Adrenal gland (tissue), 12 donors: ENCODE data around the gene SIRT5. TPM values are rescaled to one million over a fixed set of nuclear protein-coding genes. Genes with fewer than 3 reads are reported as not detected.
A peak's percentile ranks its signal among the peaks of the same experiment; 100 is the strongest.

Source experiments
- DNase-seq, 7 donors: peaks; one replicate each; pipeline ENCODE4 v3.0.0-alpha.2; 2019 to 2020
- H3K27ac ChIP-seq, 5 donors: fragments of 200-600 bp; sonication (generic) in 4 of 5; 1 replicate in 3 of 5; 2 replicates in 2 of 5; pipeline versions ENCODE4 v1.5.1 to v1.8.0; 2016 to 2020; ENCODE audit warnings: mild to moderate bottlenecking in 1 of 5
- H3K27me3 ChIP-seq: fragments of 200-600 bp; 2 replicates; pipeline ENCODE4 v1.8.0; 2021
- H3K36me3 ChIP-seq, 2 donors: fragments of 200-600 bp; replicated peaks in 1 of 2; 1 replicate in 1 of 2; 2 replicates in 1 of 2; pipeline versions ENCODE4 v1.5.1 to v1.8.0; 2018 to 2022
- H3K4me1 ChIP-seq, 2 donors: fragments of 200-600 bp; replicated peaks in 1 of 2; 1 replicate in 1 of 2; 2 replicates in 1 of 2; pipeline versions ENCODE4 v1.5.1 to v1.8.0; 2018 to 2021
- H3K4me3 ChIP-seq, 4 donors: fragments of 200-600 bp; sonication (generic) in 3 of 4; one replicate each; pipeline ENCODE4 v1.5.1; 2016 to 2018
- H3K9me3 ChIP-seq, 3 donors: fragments of 200-600 bp; sonication (generic) in 1 of 3; replicated peaks in 1 of 3; 1 replicate in 2 of 3; 2 replicates in 1 of 3; pipeline versions ENCODE4 v1.5.1 to v1.8.0; 2016 to 2021
- CTCF ChIP-seq, 6 experiments: fragments of 450-650 bp in 4 of 6; fragments of 200-600 bp in 2 of 6; sonication (generic) in 1 of 6; IDR thresholded peaks; 1 replicate in 5 of 6; 2 replicates in 1 of 6; pipeline versions ENCODE4 v1.5.1 to v1.8.0; 2016 to 2021; ENCODE audit warnings: antibody characterized with exemption in 6 of 6, mild to moderate bottlenecking in 2 of 6, moderate library complexity in 1 of 6
- POLR2A ChIP-seq, 2 donors: fragments of 450-650 bp; IDR thresholded peaks; one replicate each; pipeline ENCODE4 v1.6.1; 2017; ENCODE audit warnings: antibody characterized with exemption in 2 of 2, mild to moderate bottlenecking in 2 of 2, moderate library complexity in 1 of 2
- WGBS, 4 donors: extraction: QIAGEN DNeasy Blood & Tissue Kit in 2 of 4; methylation state at CpG; one replicate each; pipeline versions ENCODE4 v1.1.5 to v1.1.7; 2013 to 2017; 5-methylcytosine and 5-hydroxymethylcytosine counted together
- intact Hi-C, 2 donors: fragments of 100-400 bp; cut with DNase I; formaldehyde crosslinking; loops; one replicate each; pipeline versions ENCODE4 v1.14.1 to v1.15.0; 2022 to 2023
- polyA plus RNA-seq, 3 donors: library from polyadenylated mRNA; stranded (reverse); fragments of 200-250 nt in 2 of 3; fragments of 350-450 nt in 1 of 3; fragmentation: Illumina TruSeq in 1 of 3; extraction: RNeasy Lipid Tissue Mini Kit (QIAGEN cat#74804) in 1 of 3; gene quantifications; one replicate each; pipeline ENCODE4 v1.2.3, GENCODE V29; 2013 to 2014
- total RNA-seq, 9 donors: library from RNA; depleted of rRNA in 4 of 9; stranded (reverse); fragments of >200 nt in 4 of 9; fragments of 120-200 nt in 1 of 9; fragmentation: NEBNext Ultra II Directional in 1 of 9; extraction: Animal tissue kit (Norgen Biotek cat#: 25700) in 1 of 9; gene quantifications; one replicate each; pipeline versions ENCODE4 v1.1.0 to v1.2.4, GENCODE V29; 2013 to 2023
- donor health status: healthy with polysubstance abuse.
- donor health status: Bipolar disorder and iron deficiency.
- donor health status: DM: yes; HTN: yes; CAD: no.
- donor health status: DM: no; HTN: no; CAD: no.
- donor health status: DM: no; HTN: no; CAD: no.
- donor health status: DM: yes; HTN: yes; CAD: no.

SIRT5 gene
- total and polyA plus RNA-seq, 12 donors: 6.6 to 18.2 (median 11.1) TPM

GRCh38 chr6:13579911-13580310 lies 5.5 kb downstream of the SIRT5 start:
- H3K9me3 ChIP-seq: no peaks in the 10 kb centered on the region
- H3K4me1 ChIP-seq: no peaks in the 10 kb centered on the region
- H3K36me3 ChIP-seq: peaks cover 0 to 9% of the 10 kb centered on the region in 2 donors
- no peak overlapping the region for H3K27ac ChIP-seq
- intact Hi-C loops: no loop called here
- WGBS, 4 donors: 64 to 83% (median 71%) methylated on average over 1 of the region's 1 CpG
- no peak overlapping the region for H3K4me3 ChIP-seq
- no peak for DNase-seq
- H3K27me3 ChIP-seq: no peaks in the 10 kb centered on the region
- TF ChIP-seq POLR2A (IDR thresholded peaks at IDR 0.05) (no peak), CTCF (IDR thresholded peaks at IDR 0.05) (no peak)

- 86 to 90% (median 86%) methylated on average over 9 of the region's 9 CpGs for WGBS, 4 donors
- intact Hi-C loops: no loop called here
- TF ChIP-seq POLR2A (IDR thresholded peaks at IDR 0.05): no peak
- TF ChIP-seq CTCF (IDR thresholded peaks at IDR 0.05): no peak
These were observed 7.4 kb downstream of the SIRT5 start for GRCh38 chr6:13581700-13582229.

GRCh38 chr6:13586603-13587542 lies 12.5 kb downstream of the SIRT5 start:
- H3K27ac ChIP-seq: no peak overlapping the region
- TF ChIP-seq CTCF (IDR thresholded peaks at IDR 0.05): no peak
- no peak for TF ChIP-seq POLR2A (IDR thresholded peaks at IDR 0.05)

More at GRCh38 chr6:13581700-13582229, 7.4 kb downstream of the SIRT5 start:
- H3K27me3 ChIP-seq: no peaks in the 10 kb centered on the region
- no peaks in the 10 kb centered on the region for H3K4me1 ChIP-seq
- no peak overlapping the region for H3K27ac ChIP-seq
- no peak overlapping the region for H3K4me3 ChIP-seq
- H3K9me3 ChIP-seq: no peaks in the 10 kb centered on the region
- peaks cover 0 to 10% of the 10 kb centered on the region in 2 donors for H3K36me3 ChIP-seq
- peak in 1 of 7 donors; percentile 4 for DNase-seq

GRCh38 chr6:13589801-13590200 lies 15.4 kb downstream of the SIRT5 start:
- Histone ChIP-seq H3K4me3 (no peak overlapping the region), H3K27ac (no peak overlapping the region), H3K27me3 (no peaks in the 10 kb centered on the region), H3K4me1 (no peaks in the 10 kb centered on the region), H3K36me3 (peaks cover 0 to 22% of the 10 kb centered on the region in 2 donors), H3K9me3 (no peaks in the 10 kb centered on the region)
- 90 to 94% (median 92%) methylated on average over 9 of the region's 9 CpGs for WGBS, 4 donors
- no peak for TF ChIP-seq CTCF (IDR thresholded peaks at IDR 0.05)
- no peak for TF ChIP-seq POLR2A (IDR thresholded peaks at IDR 0.05)
- intact Hi-C loops: no loop called here
- DNase-seq: no peak

More at GRCh38 chr6:13586603-13587542, 12.5 kb downstream of the SIRT5 start:
- Histone ChIP-seq H3K9me3 (no peaks in the 10 kb centered on the region), H3K27me3 (no peaks in the 10 kb centered on the region), H3K4me3 (no peak overlapping the region), H3K36me3 (peaks cover 0 to 30% of the 10 kb centered on the region in 2 donors), H3K4me1 (no peaks in the 10 kb centered on the region)
- intact Hi-C loops: no loop called here
- WGBS, 4 donors: 90 to 99% (median 96%) methylated on average over 5 to 7 of the region's 7 CpGs
- no peak for DNase-seq
